HG02938 (cell line): Measurements from ENCODE around the gene MED13L.
A peak's percentile ranks its signal among the peaks of the same experiment; 100 is the strongest.

Experiments
- ATAC-seq: cut with Tn5 transposase; IDR thresholded peaks from one replicate; pipeline ENCODE4 v1.9.1; 2021; ENCODE audit warnings: mild to moderate bottlenecking, moderate library complexity; ENCODE audit not compliant: unreplicated experiment

The MED13L gene

DNA sequence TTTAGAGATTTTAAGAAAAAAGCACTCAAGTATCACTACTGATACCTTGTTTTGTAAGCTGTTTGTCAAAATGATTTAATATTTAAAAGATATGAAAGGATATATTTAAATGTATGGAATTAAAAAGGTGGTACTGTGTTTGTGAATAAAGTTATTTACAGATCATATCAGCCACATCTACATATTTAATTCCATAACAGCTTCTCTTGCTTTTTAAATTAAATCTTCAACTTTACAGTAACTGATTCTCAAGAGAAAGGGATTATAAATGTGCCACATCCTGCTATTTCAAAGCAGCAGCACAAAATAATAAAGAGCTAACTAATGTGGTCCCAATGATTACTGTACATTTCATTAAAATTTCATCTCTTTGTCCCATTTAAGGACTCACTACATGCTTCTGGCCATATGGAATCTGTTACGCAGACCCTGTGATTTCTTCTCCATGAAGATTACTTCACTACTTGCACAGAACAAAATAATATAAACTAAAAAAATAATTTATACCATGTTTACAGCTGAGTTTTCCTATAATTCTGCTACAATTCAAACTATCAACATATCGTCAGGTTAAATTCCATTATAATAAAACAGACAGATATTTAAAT lies 117.8 kb downstream of the MED13L start:
- no peak for ATAC-seq

DNA sequence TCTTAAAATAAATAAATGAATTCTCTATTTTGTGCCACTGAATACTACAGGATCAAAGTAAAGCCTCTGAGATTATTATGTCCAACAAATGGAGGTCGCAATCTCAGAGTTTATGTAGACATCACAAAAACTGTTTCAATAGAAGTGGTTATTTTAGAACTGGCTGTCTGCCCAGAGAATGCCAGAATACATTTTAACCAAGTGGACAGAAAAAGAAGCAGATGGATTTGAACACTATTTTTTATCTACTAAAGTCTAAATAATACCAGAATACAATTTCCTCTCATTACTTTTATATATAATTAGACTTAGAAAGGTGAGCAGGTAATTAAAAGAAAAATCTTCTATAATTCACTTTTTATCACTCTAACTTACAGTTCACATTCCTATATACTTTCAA lies 118.3 kb downstream of the MED13L start:
- ATAC-seq: no peak

DNA sequence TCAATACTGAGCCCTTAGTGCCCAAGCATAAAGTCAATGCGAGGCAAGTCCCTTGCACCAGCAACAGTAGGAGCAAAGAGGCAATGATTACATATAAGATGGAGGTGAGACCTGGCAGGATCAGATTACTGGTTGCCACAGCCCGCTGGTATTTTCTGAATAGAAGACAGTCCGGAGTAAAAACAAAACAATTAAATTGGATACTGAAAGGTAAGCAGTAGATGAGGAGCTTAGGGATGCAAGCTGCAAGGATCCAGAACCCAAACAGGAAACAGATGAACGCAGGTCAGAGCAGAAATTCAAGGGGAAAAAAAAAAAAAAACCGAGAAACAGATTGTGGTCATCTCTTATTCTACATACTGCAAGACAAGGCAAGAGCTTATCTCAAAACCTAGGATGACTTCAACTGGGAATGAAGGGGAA lies 119.6 kb downstream of the MED13L start:
- no peak for ATAC-seq

DNA sequence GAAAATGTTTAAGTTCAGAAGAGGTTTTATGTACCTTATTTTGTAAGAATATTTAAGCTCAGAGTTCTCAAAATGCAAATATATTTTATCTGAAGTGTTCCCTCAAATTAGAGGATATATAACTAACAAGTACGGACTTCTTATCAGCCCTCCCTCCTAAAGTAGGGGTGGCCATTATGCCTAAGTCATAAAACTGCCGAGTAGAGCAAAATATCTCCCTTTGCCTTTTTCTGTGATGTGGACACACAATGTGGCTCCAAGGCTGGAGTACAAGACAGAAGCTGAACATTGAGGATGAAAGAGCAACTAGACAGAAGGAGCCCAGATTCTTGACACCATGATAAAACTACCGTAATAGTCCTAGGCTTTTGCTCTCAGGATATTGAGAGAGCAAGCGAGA lies 120.9 kb downstream of the MED13L start:
- ATAC-seq: no peak

DNA sequence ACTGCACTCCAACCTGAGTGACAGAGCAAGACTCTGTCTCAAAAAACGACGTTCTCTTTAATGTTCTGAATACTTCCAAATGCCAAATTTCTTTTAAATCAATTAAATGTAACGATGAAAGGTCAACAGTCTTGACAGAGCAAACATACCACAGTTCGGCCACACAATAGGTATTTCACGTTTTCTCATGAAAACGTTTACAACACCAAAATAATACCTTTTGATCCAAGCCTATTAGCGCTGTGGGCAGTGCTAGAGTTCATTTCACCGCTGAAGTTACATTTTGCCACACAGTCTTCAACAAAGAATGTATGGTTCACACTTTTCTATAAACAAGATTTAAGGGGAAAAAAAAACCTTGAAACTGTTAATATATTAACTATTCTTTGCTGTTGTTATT lies 122.1 kb downstream of the MED13L start:
- ATAC-seq: no peak

DNA sequence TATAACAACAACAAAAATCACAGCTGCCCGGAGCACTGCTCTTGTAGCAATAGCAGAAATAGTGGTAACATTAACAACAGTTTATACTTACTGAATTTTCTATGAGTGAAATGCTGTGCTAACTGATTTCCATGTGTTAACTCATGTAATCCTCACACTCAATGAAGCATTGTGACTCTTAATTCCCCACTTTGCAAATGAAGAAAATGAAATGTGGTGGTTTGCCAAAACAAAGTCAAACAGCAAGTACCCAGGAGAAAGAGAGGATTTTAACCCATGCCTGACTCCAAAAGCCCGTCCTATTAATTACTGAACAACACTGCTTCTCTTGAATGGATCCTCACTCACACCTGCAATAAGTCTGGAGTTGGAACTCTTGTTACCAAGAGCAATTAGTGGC lies 123.5 kb downstream of the MED13L start:
- ATAC-seq: no peak

DNA sequence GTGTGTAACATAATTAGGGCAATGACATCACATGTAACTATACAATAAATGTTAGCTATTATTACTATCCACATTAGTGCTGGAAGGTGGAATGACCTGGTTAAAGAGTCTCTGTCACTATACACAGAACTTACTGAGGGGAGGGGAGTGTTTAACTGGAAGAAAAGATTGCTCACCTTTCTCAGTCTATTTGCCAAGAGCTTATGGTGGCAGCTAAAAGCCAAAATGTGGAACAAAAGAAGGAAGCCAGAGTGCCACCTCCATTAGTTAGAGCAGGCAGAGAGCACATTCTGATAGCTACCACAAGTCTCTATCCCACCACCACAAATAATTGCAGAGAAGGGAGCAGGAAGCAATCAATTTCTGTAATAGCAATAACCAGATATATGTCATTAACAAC lies 124.4 kb downstream of the MED13L start:
- ATAC-seq: no peak

DNA sequence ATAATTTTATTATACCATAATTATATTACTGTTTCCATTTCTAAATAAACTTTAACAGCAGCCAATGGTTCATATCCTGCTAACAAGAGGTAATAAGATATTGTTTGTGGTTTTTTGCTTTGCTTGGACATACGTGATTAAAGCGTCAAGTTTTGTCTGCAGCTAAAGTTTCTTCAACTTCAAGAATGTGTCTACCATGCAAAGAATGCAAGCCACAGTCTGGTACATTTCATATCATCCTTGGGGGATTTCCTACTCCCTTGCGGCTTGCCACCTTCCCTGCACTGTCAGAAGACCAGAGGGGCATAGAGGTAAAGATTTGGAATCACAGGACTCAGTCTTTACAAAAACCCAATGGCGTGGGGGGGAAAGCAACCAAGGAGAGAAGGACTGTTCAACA lies 125.2 kb downstream of the MED13L start:
- no peak for ATAC-seq

DNA sequence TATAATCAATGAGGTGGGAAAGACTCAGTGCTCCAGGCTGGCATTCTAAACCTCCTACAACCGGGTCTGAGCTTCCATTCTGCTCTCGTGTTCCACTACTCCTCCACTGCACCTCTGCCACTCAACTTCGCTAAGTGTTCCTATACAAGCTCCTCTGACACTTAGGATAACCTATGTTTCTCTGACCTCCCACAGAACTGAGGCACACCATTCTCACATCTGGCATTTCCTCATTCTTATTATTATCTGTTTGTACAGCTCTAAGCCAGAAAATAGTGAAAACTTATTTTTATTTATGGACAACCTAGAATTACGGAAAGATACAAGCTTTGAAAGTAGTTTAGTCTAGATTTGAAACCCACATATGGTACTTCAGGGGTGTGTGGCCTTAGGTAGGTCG lies 127.0 kb downstream of the MED13L start:
- no peak for ATAC-seq

DNA sequence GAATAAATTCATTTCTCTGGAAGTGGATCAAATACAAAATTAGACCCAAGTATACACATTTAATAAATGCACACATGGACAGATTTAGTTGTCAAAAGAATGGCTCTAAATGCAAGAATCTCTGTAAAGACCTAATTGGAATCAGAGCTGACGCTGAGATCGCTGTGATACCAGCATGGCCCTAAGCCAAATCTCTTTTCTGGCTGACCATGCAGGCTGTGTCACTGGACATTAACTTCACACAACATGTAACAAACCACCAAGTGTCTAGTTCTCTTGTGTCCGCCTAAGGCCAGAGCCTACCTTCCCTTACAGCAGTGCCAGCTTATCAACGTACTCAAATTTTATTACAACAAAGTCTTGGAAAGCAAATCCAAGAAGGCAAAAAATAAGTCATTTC lies 127.5 kb downstream of the MED13L start:
- ATAC-seq: no peak

DNA sequence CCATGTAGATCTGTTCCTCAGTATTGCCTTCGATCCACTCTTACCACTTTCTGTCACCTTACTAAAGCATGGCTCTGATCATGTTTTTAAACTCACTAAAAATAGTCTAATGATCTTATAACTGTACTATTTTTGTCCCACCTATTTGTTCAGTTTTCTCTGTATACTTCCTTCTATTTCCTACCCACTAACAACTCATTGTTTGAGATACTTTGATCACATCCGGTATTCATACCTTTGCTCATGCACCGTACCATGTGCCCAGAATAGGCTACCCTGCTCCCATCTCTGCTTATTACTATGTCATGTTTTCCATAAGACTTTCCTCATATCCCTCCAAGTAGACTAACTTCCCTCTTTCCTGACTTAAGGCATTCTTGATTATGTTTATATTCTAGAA lies 128.6 kb downstream of the MED13L start:
- no peak for ATAC-seq

DNA sequence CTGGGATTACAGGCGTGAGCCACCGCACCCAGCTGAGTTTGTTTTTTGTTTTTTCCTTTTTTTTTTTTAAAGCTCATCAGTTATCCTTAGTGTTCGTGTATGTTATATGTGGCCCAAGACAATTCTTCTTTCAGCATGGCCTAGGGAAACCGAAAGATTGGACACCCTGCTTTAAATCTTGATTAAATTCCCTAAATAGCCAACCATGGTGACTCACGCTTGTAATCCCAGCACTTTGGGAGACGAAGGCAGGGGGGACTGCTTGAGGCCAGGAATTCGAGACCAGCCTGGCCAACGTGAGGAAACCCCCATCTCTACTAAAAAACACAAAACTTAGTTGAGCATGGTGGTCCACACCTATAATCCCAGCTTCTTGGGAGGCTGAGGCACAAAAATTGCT lies 131.1 kb downstream of the MED13L start:
- ATAC-seq: no peak

DNA sequence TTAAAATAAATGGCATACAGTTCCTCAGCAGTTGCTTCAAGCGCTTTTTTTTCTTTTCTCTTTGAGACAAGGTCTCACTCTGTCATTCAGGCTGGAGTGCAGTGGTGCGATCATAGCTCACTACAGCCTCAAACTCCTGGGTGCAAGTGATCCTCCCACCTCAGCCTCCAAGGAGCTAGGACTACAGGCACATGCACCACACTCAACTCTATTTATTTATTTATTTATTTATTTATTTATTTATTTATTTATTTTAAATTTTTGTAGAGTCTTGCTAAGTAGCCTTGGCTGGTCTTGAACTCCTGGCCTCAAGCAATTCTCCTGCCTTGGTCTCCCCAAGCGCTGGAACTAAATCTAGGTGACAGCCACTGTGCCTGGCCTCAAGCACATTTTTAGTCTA lies 132.0 kb downstream of the MED13L start:
- ATAC-seq: no peak

DNA sequence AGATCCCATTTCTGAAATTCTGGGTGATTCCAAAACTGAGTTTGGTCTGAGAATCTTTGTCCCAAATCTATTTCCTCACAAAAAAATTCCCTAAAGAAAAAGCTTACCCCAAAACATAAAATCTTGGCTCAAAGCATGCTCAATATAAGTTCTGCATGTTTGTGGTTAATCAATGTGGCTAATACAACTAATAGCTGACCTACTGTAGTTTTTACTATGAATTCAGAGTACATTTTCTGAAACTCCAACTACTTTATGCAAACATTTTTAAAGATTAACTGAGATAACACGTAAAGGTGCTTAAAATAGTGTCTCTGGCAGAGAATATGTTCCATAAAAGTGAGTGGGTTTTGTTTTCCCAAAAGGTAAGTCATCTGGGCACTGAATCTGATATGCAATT lies 133.1 kb downstream of the MED13L start:
- ATAC-seq: peak; percentile 51

DNA sequence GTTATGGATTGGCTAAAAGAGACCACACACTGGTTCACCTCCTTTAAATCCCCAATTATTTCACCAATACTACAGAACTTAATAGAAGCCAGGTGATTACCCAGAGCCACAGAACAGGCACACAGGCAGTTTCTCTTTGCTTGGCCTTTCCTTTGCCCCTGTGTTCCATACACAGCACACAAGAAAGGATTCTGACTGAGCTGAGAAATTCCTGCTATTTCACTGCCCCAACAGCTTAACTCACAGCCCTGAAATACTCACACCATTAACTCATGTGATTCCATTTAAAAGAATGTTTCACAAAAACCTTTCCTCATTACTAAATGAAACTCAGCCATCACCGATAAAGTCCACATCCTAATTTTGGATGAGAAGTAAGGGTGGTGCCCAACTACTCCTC lies 133.6 kb downstream of the MED13L start:
- ATAC-seq: no peak

DNA sequence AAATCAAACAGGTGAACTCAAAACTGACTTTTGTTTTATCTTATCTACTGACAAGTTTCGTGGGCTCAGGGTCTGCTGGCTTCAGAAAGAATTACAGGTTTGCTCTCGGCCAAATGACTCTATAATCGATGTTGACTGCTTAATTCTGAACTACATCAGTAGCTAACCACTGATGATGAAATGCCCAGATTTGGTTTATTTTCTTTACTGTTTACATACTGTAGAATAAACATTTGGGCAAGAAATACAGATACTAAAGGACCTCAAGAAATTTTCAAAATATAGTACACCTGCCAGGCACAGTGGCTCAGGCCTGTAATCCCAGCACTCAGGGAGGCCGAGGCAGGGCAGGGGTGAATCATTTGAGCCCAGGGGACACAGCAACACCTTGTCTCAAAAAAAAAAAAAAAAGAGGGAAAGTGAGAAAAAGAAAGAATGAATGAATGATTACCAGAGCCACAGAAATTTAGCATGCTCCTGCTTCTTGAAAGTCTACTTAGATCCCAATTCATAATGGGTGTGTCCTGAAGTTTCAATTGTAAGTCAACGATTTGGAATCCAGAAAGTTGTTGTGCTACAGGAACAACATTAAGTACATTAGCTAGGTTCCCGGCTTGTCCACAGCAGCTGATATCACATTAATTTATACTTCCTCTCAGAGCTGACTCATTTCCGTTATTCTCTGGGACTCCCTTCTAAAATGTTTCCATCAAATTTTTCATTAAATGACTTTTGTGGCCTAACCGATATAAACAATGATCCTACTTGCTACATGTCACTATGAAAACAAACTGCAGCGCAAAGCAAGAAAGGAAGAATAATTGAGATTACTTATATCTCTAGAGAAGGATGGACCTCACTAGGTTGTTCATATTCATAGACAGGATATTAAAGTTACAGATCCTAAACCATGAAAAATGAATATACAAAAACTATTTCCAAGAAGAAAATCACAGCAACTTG lies 134.3 kb downstream of the MED13L start:
- no peak for ATAC-seq

DNA sequence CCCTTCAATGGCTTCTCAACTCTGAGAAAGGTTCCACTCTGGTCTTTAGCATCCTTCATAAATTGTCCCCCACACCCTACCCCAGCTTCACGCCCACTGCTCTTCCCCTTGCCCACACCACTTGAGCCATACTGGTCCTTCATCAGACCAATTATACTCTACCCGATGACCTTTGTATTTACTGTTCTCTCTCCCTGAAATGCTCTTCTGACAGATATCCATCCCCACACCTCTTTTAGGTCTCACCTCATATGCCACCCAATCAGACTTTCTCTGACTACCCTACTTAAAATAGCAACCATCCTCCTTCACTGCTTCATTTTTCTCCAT lies 135.7 kb downstream of the MED13L start:
- ATAC-seq: no peak

DNA sequence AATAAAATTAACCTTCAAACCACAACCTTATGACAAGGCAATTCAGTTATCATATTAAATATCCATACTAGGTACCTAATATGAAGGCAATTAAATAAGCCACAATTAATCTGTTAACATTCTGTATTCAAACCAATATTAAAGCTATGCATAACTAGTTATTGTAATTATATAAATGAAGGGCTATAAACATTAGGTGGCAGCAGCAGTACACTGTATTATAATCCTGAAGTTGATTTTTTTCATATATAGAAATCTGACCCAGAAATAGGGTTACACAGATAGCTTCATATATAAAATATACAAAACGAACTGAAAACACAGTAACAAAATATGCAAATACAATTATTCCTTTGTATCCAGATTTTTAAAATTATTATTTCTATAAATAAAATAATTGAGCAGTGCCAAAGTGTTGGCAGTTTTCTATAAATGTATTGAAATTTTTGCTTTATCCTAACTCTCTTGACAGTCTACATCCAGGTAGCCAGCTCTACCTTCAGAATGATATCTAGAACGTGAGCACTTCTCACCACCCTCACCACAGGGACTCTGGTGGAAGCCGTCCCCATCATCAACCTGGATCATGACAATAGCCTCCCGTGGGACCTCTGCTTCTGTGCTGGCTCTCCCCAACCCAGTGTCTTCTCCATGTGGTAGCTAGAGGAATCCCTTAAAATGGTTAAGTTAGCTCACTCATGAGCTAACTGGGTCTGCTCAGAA lies 136.2 kb downstream of the MED13L start:
- no peak for ATAC-seq

DNA sequence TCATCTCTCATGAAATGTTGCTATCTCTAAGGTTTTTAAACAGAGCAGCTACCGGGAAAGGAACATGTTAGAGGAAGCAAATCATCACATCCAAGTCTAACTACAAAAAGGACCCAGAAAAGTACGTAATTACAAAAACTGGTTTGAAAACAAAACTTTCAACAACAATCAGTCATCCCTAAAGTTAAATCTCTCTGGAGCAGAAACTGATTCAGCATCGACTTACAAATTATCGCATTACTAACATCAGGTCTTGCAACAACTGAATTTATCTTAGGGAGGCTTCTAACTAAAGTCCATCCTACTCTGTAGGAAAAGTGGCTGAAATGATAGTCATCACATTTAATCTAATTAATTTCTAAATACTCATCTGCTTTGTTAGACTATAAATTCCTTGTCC lies 137.0 kb downstream of the MED13L start:
- ATAC-seq: no peak

DNA sequence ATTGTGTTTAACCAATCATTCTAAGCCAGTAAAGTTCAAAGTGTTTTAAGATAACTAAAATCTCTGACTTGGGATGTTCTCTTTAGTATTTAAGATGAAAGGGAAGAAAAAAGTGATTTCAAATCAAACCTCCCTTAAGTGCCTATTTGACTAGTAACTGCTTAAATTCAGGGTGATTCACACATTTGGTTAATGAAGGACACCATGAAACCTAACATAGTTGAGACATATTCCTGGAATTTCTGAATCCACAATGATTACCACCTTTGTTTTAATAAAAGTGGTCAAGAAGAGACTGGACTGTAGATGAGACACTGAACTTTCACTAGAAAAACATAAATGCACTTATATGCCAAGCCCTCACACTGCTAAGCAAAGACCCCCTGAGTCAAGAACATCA lies 138.7 kb downstream of the MED13L start:
- ATAC-seq: no peak

DNA sequence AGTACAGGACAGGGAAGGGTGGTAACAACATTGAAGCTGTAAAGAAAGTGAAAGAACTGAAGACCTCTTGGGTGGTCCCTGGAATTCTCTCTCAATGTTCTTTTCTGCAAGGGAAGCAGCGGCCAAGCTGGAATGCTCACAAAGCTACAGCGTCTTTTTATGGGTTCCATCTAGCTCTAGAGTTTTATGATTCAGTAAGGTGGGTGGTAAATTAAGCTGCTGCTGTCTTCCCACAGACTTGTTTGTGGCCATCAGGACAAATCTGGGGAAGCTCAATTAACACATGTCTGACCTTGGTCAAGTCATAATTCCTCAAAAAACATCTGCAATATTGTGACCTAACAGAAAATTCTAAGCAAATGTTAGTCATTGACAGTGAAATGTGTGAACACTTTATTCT lies 139.1 kb downstream of the MED13L start:
- ATAC-seq: no peak

DNA sequence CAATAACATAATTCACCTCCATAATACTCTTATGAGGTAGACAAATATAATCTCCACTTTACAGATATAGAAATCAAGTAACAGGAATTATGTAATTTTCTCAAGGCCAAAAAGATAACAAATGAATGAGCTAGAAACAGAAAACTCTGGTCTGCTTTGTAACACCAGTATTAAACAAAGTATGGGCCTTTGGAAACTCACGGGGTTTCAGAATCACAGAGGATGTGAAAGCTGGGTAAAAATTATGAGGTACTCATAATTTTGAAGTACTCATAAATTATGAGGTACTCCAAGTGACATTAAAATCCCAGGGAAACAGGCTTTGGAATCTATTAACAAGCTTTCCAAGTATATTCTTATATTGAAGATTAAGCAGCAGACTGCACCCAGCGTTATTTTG lies 140.2 kb downstream of the MED13L start:
- ATAC-seq: peak; percentile 67
